CD4-positive, alpha-beta T cell treated with Interleukin-4 for 1 hour (primary cell): Measurements from ENCODE around the gene LURAP1L.

ENCODE experiments used
- DNase-seq, 2 donors: peaks; one replicate each; pipeline ENCODE4 v3.0.0-alpha.2; 2020 to 2022

Gene LURAP1L

GRCh38 chr9:12813960-12814876 is 39.4 kb downstream of the LURAP1L start:
- DNase-seq = no peak

DNA sequence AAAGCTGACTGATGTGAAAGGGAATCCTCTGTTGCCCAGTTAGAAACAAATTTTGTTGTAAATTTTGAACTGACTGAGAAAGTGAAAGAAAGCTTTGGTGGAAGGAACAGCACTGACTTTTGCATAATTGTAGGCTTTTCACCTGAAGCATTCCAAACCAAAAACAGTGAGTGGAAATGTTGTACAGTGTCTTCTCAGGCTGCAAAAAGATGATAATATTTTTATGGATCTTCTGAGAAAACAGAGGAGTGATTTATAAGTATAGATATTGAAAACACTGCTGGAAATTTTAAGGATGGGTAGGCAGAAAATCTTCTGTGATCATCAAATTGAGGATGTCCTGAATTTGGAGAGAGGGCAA is 40.0 kb downstream of the LURAP1L start:
- no peak for DNase-seq

DNA sequence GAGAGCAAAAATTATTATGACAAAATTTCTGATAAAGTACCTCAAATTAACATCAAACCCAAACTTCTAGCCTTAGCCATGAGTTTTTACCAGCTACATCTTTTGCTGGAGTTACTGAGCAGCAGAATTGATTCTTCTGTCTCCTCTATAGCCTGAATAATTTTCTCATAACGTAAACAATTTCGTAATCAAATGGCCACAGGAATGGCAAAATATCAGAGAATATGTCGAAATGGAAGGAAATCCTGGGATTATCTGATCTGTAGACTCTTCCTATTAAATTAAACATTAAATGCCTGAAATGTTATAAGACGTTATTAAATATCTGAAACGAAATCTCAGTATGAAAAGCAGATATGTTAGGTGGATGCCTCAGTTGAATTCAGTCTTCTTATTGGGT is 41.1 kb downstream of the LURAP1L start:
- DNase-seq = no peak

- DNase-seq = no peak
These were observed 41.9 kb downstream of the LURAP1L start for GRCh38 chr9:12816656-12817101.

DNA sequence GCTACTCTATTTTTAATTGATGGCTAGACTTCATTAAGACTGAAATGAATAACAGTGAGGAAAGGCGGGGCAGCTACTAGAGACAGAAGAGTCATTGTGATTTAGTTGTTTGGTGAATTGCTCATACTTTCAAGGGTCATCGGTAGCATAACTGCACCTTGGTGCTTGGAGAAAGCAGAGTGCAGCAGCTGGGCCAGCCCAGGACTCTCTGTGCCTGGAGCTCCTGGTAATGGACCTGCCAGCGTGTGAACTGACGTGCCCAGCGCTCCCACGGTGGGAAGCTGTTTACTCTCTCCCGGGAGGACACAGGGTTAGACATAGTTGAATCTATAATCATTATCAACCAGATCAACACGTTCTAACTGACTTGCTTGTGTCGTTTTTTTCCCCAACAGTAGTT is 42.9 kb downstream of the LURAP1L start:
- DNase-seq = no peak

DNA sequence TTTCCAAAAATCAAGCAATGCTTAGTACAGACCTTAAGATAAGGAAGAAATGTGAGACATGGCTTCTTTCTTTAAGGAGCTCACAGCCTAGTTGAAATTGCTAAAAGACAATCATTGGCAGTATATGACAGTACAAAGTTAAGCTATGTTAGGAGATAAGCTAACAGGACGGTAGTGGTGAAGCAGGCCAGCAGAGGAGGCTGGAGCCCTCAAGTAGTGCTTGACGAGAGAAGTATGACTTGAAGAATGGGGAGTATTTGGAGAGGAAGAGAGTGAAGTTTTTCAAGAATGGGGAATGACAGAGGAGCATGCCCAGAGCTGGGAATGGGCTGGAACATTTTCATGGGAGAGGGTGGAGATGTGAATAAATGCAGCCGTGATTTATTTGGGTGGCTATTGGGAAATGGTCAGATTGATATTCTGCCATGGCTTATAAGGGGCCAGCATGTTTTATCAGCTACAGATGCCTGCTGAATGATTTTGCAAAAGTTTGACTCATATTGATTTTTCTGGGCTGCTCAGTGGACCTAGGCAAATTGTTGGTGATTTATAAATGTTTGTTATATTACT is 43.7 kb downstream of the LURAP1L start:
- no peak for DNase-seq

DNA sequence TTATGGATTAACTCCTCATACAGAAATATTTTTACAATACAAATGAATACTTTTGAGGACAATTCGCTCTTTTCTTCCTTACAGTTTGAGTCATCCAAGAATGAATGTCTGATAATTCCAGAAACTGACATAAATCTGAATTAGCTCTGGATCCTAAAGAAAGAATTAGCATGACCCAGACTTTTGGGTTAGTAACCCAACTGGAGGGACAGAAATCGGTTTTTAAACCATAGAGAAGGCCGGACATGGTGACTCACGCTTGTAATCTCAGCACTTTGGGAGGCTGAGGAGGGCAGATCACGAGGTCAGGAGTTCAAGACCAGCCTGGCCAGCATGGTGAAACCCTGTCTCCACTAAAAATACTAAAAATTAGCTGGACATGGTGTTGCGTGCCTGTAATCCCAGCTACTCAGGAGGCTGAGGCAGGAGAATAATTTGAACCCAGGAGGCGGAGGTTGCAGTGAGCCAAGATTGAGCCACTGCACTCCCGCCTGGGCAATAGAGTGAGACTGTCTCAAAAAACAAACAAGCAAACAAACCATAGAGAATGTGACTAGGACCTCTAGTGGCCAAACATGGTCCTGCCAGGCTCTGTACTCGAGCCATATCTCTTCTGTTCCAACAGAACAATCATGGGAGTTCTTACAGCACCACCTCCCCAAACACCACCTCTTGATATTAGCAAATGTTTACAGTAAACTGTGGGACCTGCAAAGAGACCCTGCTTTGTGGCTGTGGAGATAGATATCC is 44.8 kb downstream of the LURAP1L start:
- DNase-seq = no peak

- no peak for DNase-seq
These were observed 47.3 kb downstream of the LURAP1L start for GRCh38 chr9:12822111-12822510.

DNA sequence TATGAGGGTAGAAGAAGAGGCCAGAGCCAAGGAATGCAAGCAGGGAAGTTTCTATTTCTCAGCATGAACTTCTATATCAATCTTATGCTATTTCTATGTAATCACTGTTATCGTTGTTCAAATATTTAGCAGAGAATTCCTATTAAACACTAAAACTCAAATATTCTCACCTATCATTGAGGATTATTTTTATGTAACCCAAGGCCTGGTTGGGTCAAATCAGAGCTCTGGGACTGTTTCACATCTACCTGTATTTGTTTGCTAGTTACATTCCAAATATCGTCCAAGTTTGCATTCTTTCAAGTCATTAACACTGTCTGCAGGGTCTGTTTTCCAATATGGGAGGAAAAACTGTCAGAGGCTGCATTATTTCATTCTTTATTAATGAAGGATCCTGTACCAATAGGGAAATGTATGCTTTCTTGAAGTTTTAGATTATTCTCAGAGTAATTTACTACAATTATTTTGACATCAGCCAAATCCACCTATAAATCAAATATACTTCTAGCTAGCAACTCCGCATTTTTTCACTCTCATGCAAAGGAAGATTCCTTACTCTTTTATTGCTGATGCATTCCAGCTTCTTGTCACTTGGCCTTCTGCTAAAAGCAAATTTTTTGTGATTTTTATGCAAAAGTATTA is 52.2 kb downstream of the LURAP1L start:
- no peak for DNase-seq

- no peak for DNase-seq
These were observed 58.9 kb downstream of the LURAP1L start for GRCh38 chr9:12833701-12834100.

DNA sequence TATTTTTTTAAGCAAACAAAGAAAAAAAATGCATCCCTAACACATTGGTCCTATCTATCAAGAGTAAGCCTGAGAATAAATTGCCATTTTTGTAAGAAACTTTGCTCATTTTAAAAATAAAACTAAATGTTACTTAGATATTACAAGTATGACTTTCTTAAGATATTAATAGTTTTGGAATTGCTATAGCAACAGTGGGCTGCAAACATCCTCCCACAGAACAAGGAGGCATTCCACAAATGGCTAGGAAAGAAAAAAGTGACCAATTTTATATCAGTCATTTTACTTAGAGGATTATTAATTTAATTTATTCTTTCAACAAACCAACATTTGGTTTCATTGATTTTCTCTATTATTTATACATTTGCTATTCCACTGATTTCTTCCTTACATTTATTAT is 63.7 kb downstream of the LURAP1L start:
- DNase-seq = no peak

GRCh38 chr9:12843735-12844134 is 68.9 kb downstream of the LURAP1L start:
- no peak for DNase-seq

DNA sequence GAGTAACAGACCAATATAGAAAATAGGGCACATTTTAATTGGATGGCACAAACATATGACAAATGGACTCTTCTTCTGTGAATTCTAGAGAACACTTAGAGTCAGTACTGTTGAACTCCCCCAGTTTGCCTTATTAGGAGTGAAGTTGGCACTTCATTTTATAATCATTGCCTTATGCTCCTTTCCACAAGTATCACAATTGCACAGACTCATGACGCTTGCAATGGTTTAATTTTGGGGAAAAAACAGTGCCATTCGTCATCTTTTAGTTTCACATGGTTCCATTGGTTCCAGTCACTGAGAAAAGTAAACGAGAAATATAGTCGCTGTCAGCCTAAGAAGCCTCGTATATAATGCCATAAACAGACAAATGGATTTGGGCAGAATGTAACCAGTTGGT is 71.2 kb downstream of the LURAP1L start:
- DNase-seq = no peak

- DNase-seq = no peak
These were observed 72.7 kb downstream of the LURAP1L start for GRCh38 chr9:12847561-12847960.

DNA sequence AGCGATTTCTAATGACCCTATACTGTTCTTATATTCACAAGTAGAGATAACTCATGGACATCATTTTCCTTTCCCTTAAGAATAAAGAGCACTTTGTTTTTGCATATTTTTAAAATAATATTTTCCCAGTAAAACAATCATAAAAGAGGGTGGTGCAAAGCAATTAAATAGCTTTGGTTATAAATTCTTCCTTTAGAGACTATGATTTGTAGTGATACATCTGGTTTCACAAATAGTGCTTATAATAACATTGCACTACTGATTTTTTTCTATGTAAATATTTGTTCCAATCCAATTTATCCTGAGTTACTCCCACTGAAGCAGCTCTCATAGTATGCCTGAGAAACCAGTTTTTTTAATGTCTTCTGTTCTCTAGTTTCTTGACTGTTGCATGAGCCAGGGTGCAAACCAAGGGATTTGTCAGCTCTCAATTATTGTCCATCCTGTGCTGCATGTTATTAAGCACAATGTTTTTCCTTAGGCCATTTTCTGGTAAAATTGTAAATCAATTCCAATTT is 74.7 kb downstream of the LURAP1L start:
- no peak for DNase-seq

GRCh38 chr9:12851341-12852090 is 76.7 kb downstream of the LURAP1L start:
- no peak for DNase-seq

DNA sequence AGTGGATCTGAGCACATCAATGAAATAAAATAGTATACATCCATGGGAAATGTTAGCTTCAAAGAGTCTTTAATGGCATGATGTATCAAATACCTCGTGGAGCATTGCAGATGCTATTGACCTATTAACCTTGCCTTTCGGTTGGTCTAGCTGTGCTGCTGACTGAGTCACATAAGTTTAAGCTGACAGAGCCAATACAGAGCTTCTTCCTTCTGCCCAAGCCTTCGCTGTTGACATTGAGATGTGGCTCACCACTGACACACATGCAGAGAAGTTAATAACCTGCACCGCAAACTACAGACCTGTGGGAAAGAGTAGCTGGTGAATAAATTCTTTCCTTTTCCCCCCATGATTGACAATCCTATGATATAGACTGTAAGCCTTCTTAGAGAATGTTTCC is 78.2 kb downstream of the LURAP1L start:
- no peak for DNase-seq

GRCh38 chr9:12854221-12854620 is 79.4 kb downstream of the LURAP1L start:
- no peak for DNase-seq

GRCh38 chr9:12855066-12855465 is 80.2 kb downstream of the LURAP1L start:
- DNase-seq = no peak

- no peak for DNase-seq
These were observed 81.8 kb downstream of the LURAP1L start for GRCh38 chr9:12856603-12857002.

DNA sequence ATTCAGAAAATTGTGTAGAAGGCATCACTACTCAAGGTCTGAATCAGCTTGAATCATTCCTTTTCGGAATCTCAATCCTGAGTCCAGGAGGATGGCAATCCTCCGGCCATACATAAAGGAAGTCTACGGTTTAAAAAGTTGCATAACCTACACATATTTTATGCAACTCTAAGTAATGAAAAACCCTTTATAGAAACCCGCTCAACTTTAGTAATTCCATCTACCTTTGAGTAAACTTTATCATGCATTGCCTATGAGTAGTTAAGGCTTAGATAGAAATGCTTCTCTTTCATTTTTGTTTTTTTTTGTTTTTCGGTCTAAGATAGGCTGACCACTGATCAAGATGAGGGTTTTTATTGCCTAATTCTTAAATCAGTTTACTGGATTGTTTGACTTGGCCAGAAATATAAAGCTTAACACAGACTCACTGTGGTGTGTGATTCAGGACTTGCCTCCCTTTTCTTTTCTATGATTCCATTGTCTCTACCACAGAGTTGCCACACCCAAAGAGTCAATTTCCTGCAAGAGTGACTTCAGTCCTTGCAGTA is 85.0 kb downstream of the LURAP1L start:
- DNase-seq = no peak

- no peak for DNase-seq
These were observed 86.2 kb downstream of the LURAP1L start for GRCh38 chr9:12860998-12861397.
